A549 (cell line): ENCODE results near the gene PBX1. TPM values are rescaled to one million over a fixed set of nuclear protein-coding genes. Genes with fewer than 3 reads are reported as not detected.

ENCODE experiments used
- ATAC-seq, 2 experiments: fragments of 200-7000 bp in 1 of 2; fragments of >200 bp in 1 of 2; cut with Nextera tagmentation in 1 of 2; cut with Tn5 transposase in 1 of 2; 3 replicates each; pipeline versions ENCODE4 v1.8.0 to v1.9.1; 2018 to 2020; ENCODE audit warnings: mild to moderate bottlenecking in 1 of 2, moderate library complexity in 1 of 2
- CTCF ChIA-PET: fragments of 300-600 bp; sonication (Branson Sonifier 250); formaldehyde crosslinking; extraction: SDS; loops from one replicate; lab custom pipeline; 2021; ENCODE audit warnings: antibody characterized with exemption, inconsistent platforms; lab: Yijun Ruan, JAX
- POLR2A ChIA-PET: fragments of 350-600 bp; formaldehyde crosslinking; extraction: SDS; loops from one replicate; lab custom pipeline; 2021; ENCODE audit warnings: antibody characterized with exemption, inconsistent platforms; lab: Yijun Ruan, JAX
- DNase-seq, 2 experiments: peaks; one replicate each; pipeline versions ENCODE4 v3.0.0 to v3.0.0-alpha.2; 2011 to 2016; ENCODE audit warnings: low read depth in 1 of 2, low spot score in 1 of 2
- FAIRE-seq: peaks from 2 replicates; lab custom pipeline; 2011; peaks lifted over from hg19 to GRCh38; lab: Jason Lieb, UNC
- H3K27ac ChIP-seq, 2 experiments: fragments of >200 bp; sonication (Bioruptor Twin); formaldehyde crosslinking; 3 replicates each; pipeline ENCODE4 v1.5.1; 2016 to 2017
- H3K4me1 ChIP-seq: fragments of >200 bp; sonication (Bioruptor Twin); formaldehyde crosslinking; 3 replicates; pipeline ENCODE4 v1.6.1; 2016
- H3K4me2 ChIP-seq: fragments of >200 bp; sonication (Bioruptor Twin); formaldehyde crosslinking; 3 replicates; pipeline ENCODE4 v1.6.1; 2016
- H3K4me3 ChIP-seq: fragments of >200 bp; sonication (Bioruptor Twin); formaldehyde crosslinking; 3 replicates; pipeline ENCODE4 v1.5.1; 2016
- H3K9me3 ChIP-seq: fragments of >200 bp; sonication (Bioruptor Twin); formaldehyde crosslinking; 3 replicates; pipeline ENCODE4 v1.6.1; 2016
- BHLHE40 ChIP-seq: IDR thresholded peaks from 2 replicates; pipeline ENCODE4 v1.6.1; 2012; ENCODE audit warnings: low read depth, low read length, inconsistent platforms
- CEBPB ChIP-seq, 2 experiments: fragments of >200 bp in 1 of 2; sonication (Bioruptor Twin) in 1 of 2; formaldehyde crosslinking in 1 of 2; IDR thresholded peaks; 2 replicates each; pipeline ENCODE4 v1.6.1; 2012 to 2016
- CHD2 ChIP-seq: fragments of 150-350 bp; IDR thresholded peaks from 2 replicates; pipeline ENCODE4 v1.6.1; 2014; ENCODE audit warnings: low read length; ENCODE audit not compliant: partially characterized antibody
- EP300 ChIP-seq, 2 experiments: fragments of >200 bp; sonication (Bioruptor Twin); formaldehyde crosslinking; IDR thresholded peaks; 2 replicates in 1 of 2; 3 replicates in 1 of 2; pipeline ENCODE4 v1.6.1; 2016 to 2017
- ESRRA ChIP-seq: fragments of 150-350 bp; IDR thresholded peaks from 2 replicates; pipeline ENCODE4 v1.6.1; 2014; ENCODE audit warnings: mild to moderate bottlenecking, low read length, borderline replicate concordance
- FOSL2 ChIP-seq, 2 experiments: fragments of 450-650 bp in 1 of 2; fragments of >200 bp in 1 of 2; sonication (Bioruptor Twin) in 1 of 2; formaldehyde crosslinking; IDR thresholded peaks; 2 replicates each; pipeline versions ENCODE4 v1.5.0 to v1.6.1; 2016 to 2020; ENCODE audit warnings: mild to moderate bottlenecking in 1 of 2, moderate library complexity in 1 of 2
- HDAC2 ChIP-seq: fragments of 200-600 bp; sonication (generic); IDR thresholded peaks from 2 replicates; pipeline ENCODE4 v1.6.1; 2016
- HOXA7 ChIP-seq: fragments of 250-450 bp; sonication (Bioruptor Pico); IDR thresholded peaks from 2 replicates; pipeline ENCODE4 v1.5.0; 2020; ENCODE audit warnings: mild to moderate bottlenecking, moderate library complexity
- HOXB5 ChIP-seq: fragments of 250-450 bp; sonication (Bioruptor Pico); IDR thresholded peaks from 2 replicates; pipeline ENCODE4 v1.5.0; 2020; ENCODE audit warnings: mild to moderate bottlenecking, moderate library complexity
- JUN ChIP-seq, 2 experiments: fragments of >200 bp; sonication (Bioruptor Twin); formaldehyde crosslinking; IDR thresholded peaks; 2 replicates in 1 of 2; 3 replicates in 1 of 2; pipeline ENCODE4 v1.6.1; 2016 to 2017
- KDM1A ChIP-seq: fragments of 200-600 bp; sonication (generic); IDR thresholded peaks from 2 replicates; pipeline ENCODE4 v1.6.1; 2016; ENCODE audit warnings: low read depth, mild to moderate bottlenecking
- NPAS2 ChIP-seq: fragments of 250-450 bp; sonication (Bioruptor Pico); IDR thresholded peaks from 2 replicates; pipeline ENCODE4 v1.8.0; 2022; ENCODE audit warnings: mild to moderate bottlenecking, moderate library complexity, borderline replicate concordance
- PHF8 ChIP-seq: fragments of 200-600 bp; sonication (generic); IDR thresholded peaks from 2 replicates; pipeline ENCODE4 v1.6.1; 2016; ENCODE audit warnings: low read depth, mild to moderate bottlenecking, antibody characterized with exemption, moderate library complexity, borderline replicate concordance
- POLR2AphosphoS2 ChIP-seq: conservative IDR thresholded peaks from 2 replicates; pipeline ENCODE4 v1.6.1; 2012; ENCODE audit warnings: low read length, improper control_type of control experiment, inconsistent platforms
- RAD21 ChIP-seq, 2 experiments: fragments of >200 bp in 1 of 2; sonication (Bioruptor Twin) in 1 of 2; formaldehyde crosslinking in 1 of 2; IDR thresholded peaks in 1 of 2; conservative IDR thresholded peaks in 1 of 2; 2 replicates in 1 of 2; 3 replicates in 1 of 2; pipeline ENCODE4 v1.6.1; 2012 to 2018; ENCODE audit warnings: inconsistent platforms in 1 of 2
- SREBF2 ChIP-seq: fragments of 450-650 bp; IDR thresholded peaks from 2 replicates; pipeline ENCODE4 v1.6.1; 2014; ENCODE audit warnings: mild to moderate bottlenecking, moderate library complexity
- TFCP2L1 ChIP-seq: fragments of 250-450 bp; sonication (Bioruptor Pico); IDR thresholded peaks from 2 replicates; pipeline ENCODE4 v1.5.0; 2021; ENCODE audit warnings: mild to moderate bottlenecking
- TP53 ChIP-seq: fragments of 250-450 bp; sonication (Bioruptor Pico); IDR thresholded peaks from 2 replicates; pipeline ENCODE4 v1.5.0; 2021; ENCODE audit warnings: mild to moderate bottlenecking, moderate library complexity
- ZNF302 ChIP-seq: fragments of 250-450 bp; sonication (Bioruptor Pico); IDR thresholded peaks from 2 replicates; pipeline ENCODE4 v1.9.0; 2021; ENCODE audit warnings: inconsistent platforms, mild to moderate bottlenecking, moderate library complexity
- WGBS: methylation state at CpG from one replicate; pipeline ENCODE4 v1.1.6; 2017; ENCODE audit errors: missing lambda C conversion rate; 5-methylcytosine and 5-hydroxymethylcytosine counted together
- polyA plus RNA-seq, 4 experiments: library from polyadenylated mRNA; depleted of rRNA in 3 of 4; stranded (reverse); fragments of >200 nt; fragmentation: RNase III in 1 of 4; extraction: RNeasy Plus Mini Kit Qiagen cat#74134 plus additional on column Dnase treatment in 1 of 4; gene quantifications; 2 replicates in 3 of 4; 3 replicates in 1 of 4; pipeline ENCODE4 v1.2.3, GENCODE V29; 2011 to 2017
- TF ChIP-seq, protein P1 (sequence below): fragments of 250-450 bp; sonication (Bioruptor Pico); IDR thresholded peaks from 2 replicates; pipeline ENCODE4 v1.5.0; 2020; ENCODE audit warnings: low read depth, mild to moderate bottlenecking, moderate library complexity
- TF ChIP-seq, protein P2 (sequence below): fragments of >200 bp; sonication (Bioruptor Twin); formaldehyde crosslinking; IDR thresholded peaks from 3 replicates; pipeline ENCODE4 v1.6.1; 2016
- TF ChIP-seq, protein P3 (sequence below): fragments of 450-650 bp; IDR thresholded peaks from 2 replicates; pipeline ENCODE4 v1.6.1; 2014; ENCODE audit warnings: antibody characterized with exemption
- TF ChIP-seq, protein P4 (sequence below): IDR thresholded peaks from 2 replicates; pipeline ENCODE4 v1.6.1; 2012
- TF ChIP-seq, protein P5 (sequence below): IDR thresholded peaks from 2 replicates; pipeline ENCODE4 v1.6.1; 2012; ENCODE audit warnings: low read depth, borderline replicate concordance
- TF ChIP-seq, protein P6 (sequence below): fragments of >200 bp; sonication (Bioruptor Twin); formaldehyde crosslinking; IDR thresholded peaks from 3 replicates; pipeline ENCODE4 v1.5.1; 2016
- TF ChIP-seq, protein P7 (sequence below): fragments of 250-450 bp; sonication (Bioruptor Pico); IDR thresholded peaks from 2 replicates; pipeline ENCODE4 v1.5.0; 2021; ENCODE audit warnings: mild to moderate bottlenecking, moderate library complexity, borderline replicate concordance
- TF ChIP-seq, protein P8 (sequence below): fragments of 150-350 bp; IDR thresholded peaks from 2 replicates; pipeline ENCODE4 v1.6.1; 2014; ENCODE audit warnings: low read depth, mild to moderate bottlenecking, low read length

PBX1 gene
- polyA plus RNA-seq, 2 of the 4 experiments (the other 2 are of a cell fraction), result 47.8 to 61.5 TPM

DNA sequence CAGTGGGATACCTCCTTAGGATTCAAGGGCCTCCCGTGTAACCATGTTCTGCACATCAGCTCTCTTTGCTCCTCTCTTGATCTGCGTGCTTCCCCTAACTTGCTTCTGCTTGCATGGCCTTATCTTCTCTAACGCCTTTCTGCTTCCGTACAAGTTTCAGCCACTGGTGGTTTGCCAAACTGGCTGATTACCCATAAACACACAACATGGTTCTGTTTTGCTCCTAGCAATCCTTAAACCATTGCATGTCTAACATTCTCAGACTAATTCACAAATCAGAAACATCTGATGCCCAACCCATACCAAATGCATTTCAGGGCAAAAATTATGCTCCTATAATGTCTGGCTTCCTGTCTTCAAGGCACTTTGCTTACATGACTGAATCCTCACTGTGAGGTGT, 166.4 kb downstream of the PBX1 start (continued):
- TF ChIP-seq TP53 (CRISPR knock-in tag), result no peak
- TF ChIP-seq, protein P1, sequence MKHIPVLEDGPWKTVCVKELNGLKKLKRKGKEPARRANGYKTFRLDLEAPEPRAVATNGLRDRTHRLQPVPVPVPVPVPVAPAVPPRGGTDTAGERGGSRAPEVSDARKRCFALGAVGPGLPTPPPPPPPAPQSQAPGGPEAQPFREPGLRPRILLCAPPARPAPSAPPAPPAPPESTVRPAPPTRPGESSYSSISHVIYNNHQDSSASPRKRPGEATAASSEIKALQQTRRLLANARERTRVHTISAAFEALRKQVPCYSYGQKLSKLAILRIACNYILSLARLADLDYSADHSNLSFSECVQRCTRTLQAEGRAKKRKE (CRISPR knock-in tag), result no peak
- TF ChIP-seq ZNF302, result no peak

DNA sequence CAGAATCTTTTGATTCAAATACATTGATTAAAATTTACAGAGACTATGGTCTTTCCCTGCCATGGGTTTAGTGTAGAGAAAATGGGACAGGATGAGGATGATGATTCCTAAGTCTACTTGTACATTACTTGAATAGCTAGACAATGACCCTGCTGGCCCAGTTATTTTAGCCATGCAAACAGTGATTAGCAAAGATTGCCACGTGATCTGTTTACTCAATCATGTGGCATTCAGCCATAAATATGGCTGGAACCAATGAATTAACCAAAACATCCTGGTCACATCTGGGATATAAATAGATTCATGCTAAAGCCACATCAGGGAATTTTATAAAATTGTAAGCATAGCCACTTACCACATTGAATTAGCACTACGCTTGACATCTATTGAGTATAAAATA, 167.3 kb downstream of the PBX1 start:
- no peaks in the 10 kb centered on the region for H3K9me3 ChIP-seq
- CTCF ChIA-PET, result no interaction called here
- WGBS, result 40% methylated on average over 2 of the region's 2 CpGs
- no peak overlapping the region for H3K4me3 ChIP-seq
- TF ChIP-seq KDM1A, result no peak
- TF ChIP-seq, protein P2, sequence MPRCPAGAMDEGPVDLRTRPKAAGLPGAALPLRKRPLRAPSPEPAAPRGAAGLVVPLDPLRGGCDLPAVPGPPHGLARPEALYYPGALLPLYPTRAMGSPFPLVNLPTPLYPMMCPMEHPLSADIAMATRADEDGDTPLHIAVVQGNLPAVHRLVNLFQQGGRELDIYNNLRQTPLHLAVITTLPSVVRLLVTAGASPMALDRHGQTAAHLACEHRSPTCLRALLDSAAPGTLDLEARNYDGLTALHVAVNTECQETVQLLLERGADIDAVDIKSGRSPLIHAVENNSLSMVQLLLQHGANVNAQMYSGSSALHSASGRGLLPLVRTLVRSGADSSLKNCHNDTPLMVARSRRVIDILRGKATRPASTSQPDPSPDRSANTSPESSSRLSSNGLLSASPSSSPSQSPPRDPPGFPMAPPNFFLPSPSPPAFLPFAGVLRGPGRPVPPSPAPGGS, result no peak
- TF ChIP-seq HOXA7 (CRISPR knock-in tag), result no peak
- no peak for TF ChIP-seq ESRRA
- TF ChIP-seq, protein P3, sequence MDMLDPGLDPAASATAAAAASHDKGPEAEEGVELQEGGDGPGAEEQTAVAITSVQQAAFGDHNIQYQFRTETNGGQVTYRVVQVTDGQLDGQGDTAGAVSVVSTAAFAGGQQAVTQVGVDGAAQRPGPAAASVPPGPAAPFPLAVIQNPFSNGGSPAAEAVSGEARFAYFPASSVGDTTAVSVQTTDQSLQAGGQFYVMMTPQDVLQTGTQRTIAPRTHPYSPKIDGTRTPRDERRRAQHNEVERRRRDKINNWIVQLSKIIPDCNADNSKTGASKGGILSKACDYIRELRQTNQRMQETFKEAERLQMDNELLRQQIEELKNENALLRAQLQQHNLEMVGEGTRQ, result peak; percentile 80
- no peak for TF ChIP-seq PHF8
- no peak for TF ChIP-seq BHLHE40
- TF ChIP-seq HDAC2, result no peak
- no peak for TF ChIP-seq CHD2
- no peak for TF ChIP-seq POLR2AphosphoS2
- no peak for TF ChIP-seq RAD21 (conservative IDR thresholded peaks at IDR 0.05 in 1 of 2, IDR thresholded peaks at IDR 0.05 in 1 of 2)
- peak in 1 of 2 experiments; percentile 26; a peak in 1 of 4 replicates for TF ChIP-seq CEBPB (IDR thresholded peaks at IDR 0.05)
- TF ChIP-seq, protein P4, sequence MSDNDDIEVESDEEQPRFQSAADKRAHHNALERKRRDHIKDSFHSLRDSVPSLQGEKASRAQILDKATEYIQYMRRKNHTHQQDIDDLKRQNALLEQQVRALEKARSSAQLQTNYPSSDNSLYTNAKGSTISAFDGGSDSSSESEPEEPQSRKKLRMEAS, result no peak
- no peak for TF ChIP-seq FOSL2 (IDR thresholded peaks at IDR 0.05)
- peak; percentile 52 for TF ChIP-seq FOSL2 (CRISPR knock-in tag; IDR thresholded peaks at IDR 0.05)
- no peak for TF ChIP-seq TFCP2L1 (CRISPR knock-in tag)
- no peak for TF ChIP-seq JUN (IDR thresholded peaks at IDR 0.05)
- TF ChIP-seq EP300 (IDR thresholded peaks at IDR 0.05), result no peak
- TF ChIP-seq, protein P5, sequence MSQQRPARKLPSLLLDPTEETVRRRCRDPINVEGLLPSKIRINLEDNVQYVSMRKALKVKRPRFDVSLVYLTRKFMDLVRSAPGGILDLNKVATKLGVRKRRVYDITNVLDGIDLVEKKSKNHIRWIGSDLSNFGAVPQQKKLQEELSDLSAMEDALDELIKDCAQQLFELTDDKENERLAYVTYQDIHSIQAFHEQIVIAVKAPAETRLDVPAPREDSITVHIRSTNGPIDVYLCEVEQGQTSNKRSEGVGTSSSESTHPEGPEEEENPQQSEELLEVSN, result no peak
- TF ChIP-seq NPAS2 (CRISPR knock-in tag), result no peak
- TF ChIP-seq SREBF2, result no peak
- TF ChIP-seq, protein P6, sequence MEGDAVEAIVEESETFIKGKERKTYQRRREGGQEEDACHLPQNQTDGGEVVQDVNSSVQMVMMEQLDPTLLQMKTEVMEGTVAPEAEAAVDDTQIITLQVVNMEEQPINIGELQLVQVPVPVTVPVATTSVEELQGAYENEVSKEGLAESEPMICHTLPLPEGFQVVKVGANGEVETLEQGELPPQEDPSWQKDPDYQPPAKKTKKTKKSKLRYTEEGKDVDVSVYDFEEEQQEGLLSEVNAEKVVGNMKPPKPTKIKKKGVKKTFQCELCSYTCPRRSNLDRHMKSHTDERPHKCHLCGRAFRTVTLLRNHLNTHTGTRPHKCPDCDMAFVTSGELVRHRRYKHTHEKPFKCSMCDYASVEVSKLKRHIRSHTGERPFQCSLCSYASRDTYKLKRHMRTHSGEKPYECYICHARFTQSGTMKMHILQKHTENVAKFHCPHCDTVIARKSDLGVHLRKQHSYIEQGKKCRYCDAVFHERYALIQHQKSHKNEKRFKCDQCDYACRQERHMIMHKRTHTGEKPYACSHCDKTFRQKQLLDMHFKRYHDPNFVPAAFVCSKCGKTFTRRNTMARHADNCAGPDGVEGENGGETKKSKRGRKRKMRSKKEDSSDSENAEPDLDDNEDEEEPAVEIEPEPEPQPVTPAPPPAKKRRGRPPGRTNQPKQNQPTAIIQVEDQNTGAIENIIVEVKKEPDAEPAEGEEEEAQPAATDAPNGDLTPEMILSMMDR, result no peak
- TF ChIP-seq, protein P7, sequence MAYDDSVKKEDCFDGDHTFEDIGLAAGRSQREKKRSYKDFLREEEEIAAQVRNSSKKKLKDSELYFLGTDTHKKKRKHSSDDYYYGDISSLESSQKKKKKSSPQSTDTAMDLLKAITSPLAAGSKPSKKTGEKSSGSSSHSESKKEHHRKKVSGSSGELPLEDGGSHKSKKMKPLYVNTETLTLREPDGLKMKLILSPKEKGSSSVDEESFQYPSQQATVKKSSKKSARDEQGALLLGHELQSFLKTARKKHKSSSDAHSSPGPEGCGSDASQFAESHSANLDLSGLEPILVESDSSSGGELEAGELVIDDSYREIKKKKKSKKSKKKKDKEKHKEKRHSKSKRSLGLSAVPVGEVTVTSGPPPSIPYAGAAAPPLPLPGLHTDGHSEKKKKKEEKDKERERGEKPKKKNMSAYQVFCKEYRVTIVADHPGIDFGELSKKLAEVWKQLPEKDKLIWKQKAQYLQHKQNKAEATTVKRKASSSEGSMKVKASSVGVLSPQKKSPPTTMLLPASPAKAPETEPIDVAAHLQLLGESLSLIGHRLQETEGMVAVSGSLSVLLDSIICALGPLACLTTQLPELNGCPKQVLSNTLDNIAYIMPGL (CRISPR knock-in tag), result no peak
- TF ChIP-seq HOXB5, result no peak
- TF ChIP-seq, protein P8, sequence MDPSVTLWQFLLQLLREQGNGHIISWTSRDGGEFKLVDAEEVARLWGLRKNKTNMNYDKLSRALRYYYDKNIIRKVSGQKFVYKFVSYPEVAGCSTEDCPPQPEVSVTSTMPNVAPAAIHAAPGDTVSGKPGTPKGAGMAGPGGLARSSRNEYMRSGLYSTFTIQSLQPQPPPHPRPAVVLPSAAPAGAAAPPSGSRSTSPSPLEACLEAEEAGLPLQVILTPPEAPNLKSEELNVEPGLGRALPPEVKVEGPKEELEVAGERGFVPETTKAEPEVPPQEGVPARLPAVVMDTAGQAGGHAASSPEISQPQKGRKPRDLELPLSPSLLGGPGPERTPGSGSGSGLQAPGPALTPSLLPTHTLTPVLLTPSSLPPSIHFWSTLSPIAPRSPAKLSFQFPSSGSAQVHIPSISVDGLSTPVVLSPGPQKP, result no peak
- TF ChIP-seq, all 56 proteins: peak for 3
- no peak for FAIRE-seq
- DNase-seq, result peak in 1 of 2 experiments; percentile 49
- H3K27ac ChIP-seq, result peak overlapping the region in 1 of 2 experiments; percentile 51; a peak in 4 of 6 replicates
- POLR2A ChIA-PET, result interaction anchor here (2.1 kb wide), 1 partner anchor 23 kb away, joined by 4 read pairs; no protein-coding TSS in a partner anchor
- H3K4me1 ChIP-seq, result peaks cover 17% of the 10 kb centered on the region
- H3K4me2 ChIP-seq, result peak overlapping the region; percentile 38; the same call in 2 of the 3 replicates
- peak in 1 of 2 experiments; percentile 67; a peak in 3 of 6 replicates for ATAC-seq
